Activated naive CD4-positive, alpha-beta T cell treated with anti-CD3 and anti-CD28 coated beads for 36 hours (primary cell): Measurements from ENCODE around the gene NACC1. TPM values are rescaled to one million over a fixed set of nuclear protein-coding genes. Genes with fewer than 3 reads are reported as not detected.

Experiments used
- CTCF ChIA-PET: fragments of 350-600 bp; sonication (Branson Sonifier 250); formaldehyde crosslinking; loops from one replicate; lab custom pipeline; 2021; ENCODE audit warnings: antibody characterized with exemption; lab: Charles Lee
- DNase-seq: peaks from one replicate; pipeline ENCODE4 v3.0.0-alpha.2; 2020
- H3K27ac Mint-ChIP-seq: one replicate; pipeline ENCODE4 v1.8.0; 2021; ENCODE audit warnings: mild to moderate bottlenecking, mixed read lengths
- H3K27me3 Mint-ChIP-seq: one replicate; pipeline ENCODE4 v1.8.0; 2021; ENCODE audit warnings: low read depth, mixed read lengths
- H3K36me3 Mint-ChIP-seq: one replicate; pipeline ENCODE4 v1.8.0; 2021; ENCODE audit warnings: low read depth, mixed read lengths
- H3K4me1 Mint-ChIP-seq: one replicate; pipeline ENCODE4 v1.8.0; 2021; ENCODE audit warnings: low read depth, mixed read lengths
- H3K4me3 Mint-ChIP-seq: one replicate; pipeline ENCODE4 v1.8.0; 2021; ENCODE audit warnings: mild to moderate bottlenecking, moderate library complexity, mixed read lengths
- H3K9me3 Mint-ChIP-seq: one replicate; pipeline ENCODE4 v1.8.0; 2021; ENCODE audit warnings: mixed read lengths
- intact Hi-C: fragments of 100-400 bp; cut with micrococcal nuclease; formaldehyde crosslinking; loops from one replicate; pipeline ENCODE4 v1.15.1; 2023
- total RNA-seq, 2 experiments: library from RNA; stranded (reverse); gene quantifications; one replicate each; pipeline ENCODE4 v1.2.3, GENCODE V29; 2021

NACC1 gene
- total RNA-seq, 2 experiments from 2014 or later: 41.3 to 45.0 TPM

- Mint-ChIP-seq H3K27me3 (no peaks in the 10 kb centered on the region), H3K36me3 (peaks cover 30% of the 10 kb centered on the region), H3K9me3 (no peaks in the 10 kb centered on the region), H3K4me3 (peak overlapping the region; percentile 99), H3K4me1 (peaks cover 35% of the 10 kb centered on the region), H3K27ac (peak overlapping the region; percentile 100)
- intact Hi-C loops: loop anchor here (2.0 to 5.0 kb wide), 6 partner anchors 142 to 1228 kb away; partner anchors contain the start of genes ADGRE5 and TRIR
- CTCF ChIA-PET: interaction anchor here (1.0 to 1.3 kb wide), 3 partner anchors 9 to 189 kb away, joined by 3 to 7 read pairs (median 3); no protein-coding TSS in a partner anchor
- peak; percentile 84 for DNase-seq
Measured at GRCh38 chr19:13154241-13154778, 36.2 kb downstream of the NACC1 start.

GRCh38 chr19:13154911-13155471 is 36.9 kb downstream of the NACC1 start:
- intact Hi-C loops: loop anchor here (1.0 to 5.0 kb wide), 10 partner anchors 8 to 1227 kb away; partner anchors contain the start of genes ADGRE5 and TRIR
- Mint-ChIP-seq H3K9me3 (no peaks in the 10 kb centered on the region), H3K27ac (peak overlapping the region; percentile 100), H3K36me3 (peaks cover 30% of the 10 kb centered on the region), H3K4me3 (peak overlapping the region; percentile 99), H3K27me3 (no peaks in the 10 kb centered on the region), H3K4me1 (peaks cover 34% of the 10 kb centered on the region)
- DNase-seq: peak; percentile 95
- CTCF ChIA-PET: interaction anchor here (0.9 to 1.4 kb wide), 9 partner anchors 9 to 189 kb away, joined by 3 to 7 read pairs (median 4); no protein-coding TSS in a partner anchor

- Mint-ChIP-seq H3K36me3 (peaks cover 29% of the 10 kb centered on the region), H3K4me3 (peak overlapping the region; percentile 99), H3K4me1 (peaks cover 40% of the 10 kb centered on the region), H3K27me3 (no peaks in the 10 kb centered on the region), H3K9me3 (no peaks in the 10 kb centered on the region), H3K27ac (peak overlapping the region; percentile 100)
- DNase-seq: peak; percentile 86
- CTCF ChIA-PET: interaction anchor here (0.7 to 1.4 kb wide), 11 partner anchors 8 to 190 kb away, joined by 3 to 7 read pairs (median 3); no protein-coding TSS in a partner anchor
- intact Hi-C loops: loop anchor here (1.0 to 5.0 kb wide), 9 partner anchors 8 to 847 kb away; partner anchors contain the start of gene JUNB
Measured at GRCh38 chr19:13155472-13156359, 37.7 kb downstream of the NACC1 start.

- Mint-ChIP-seq H3K27me3 (no peaks in the 10 kb centered on the region), H3K9me3 (no peaks in the 10 kb centered on the region)
- CTCF ChIA-PET: interaction anchor here (1.8 kb wide), 1 partner anchor 36 kb away, joined by 4 read pairs; no protein-coding TSS in a partner anchor
Measured at GRCh38 chr19:13159713-13160112, 41.6 kb downstream of the NACC1 start.

GRCh38 chr19:13160557-13160956 is 42.5 kb downstream of the NACC1 start:
- Mint-ChIP-seq H3K4me3 (no peak overlapping the region), H3K27me3 (no peaks in the 10 kb centered on the region), H3K9me3 (no peaks in the 10 kb centered on the region), H3K4me1 (peaks cover 63% of the 10 kb centered on the region), H3K36me3 (peaks cover 2% of the 10 kb centered on the region), H3K27ac (peak overlapping the region; percentile 60)
- DNase-seq: no peak
- intact Hi-C loops: no loop called here
- CTCF ChIA-PET: interaction anchor here (1.0 kb wide), 1 partner anchor 9 kb away, joined by 3 read pairs; no protein-coding TSS in a partner anchor

More at GRCh38 chr19:13159713-13160112, 41.6 kb downstream of the NACC1 start:
- Mint-ChIP-seq H3K27ac (no peak overlapping the region), H3K36me3 (peaks cover 9% of the 10 kb centered on the region), H3K4me3 (no peak overlapping the region), H3K4me1 (peaks cover 57% of the 10 kb centered on the region)
- intact Hi-C loops: loop anchor here (5.0 kb wide), 2 partner anchors 33 to 843 kb away; no protein-coding TSS in a partner anchor
- DNase-seq: no peak

- Mint-ChIP-seq H3K9me3 (no peaks in the 10 kb centered on the region), H3K27me3 (no peaks in the 10 kb centered on the region), H3K27ac (peak overlapping the region; percentile 97), H3K4me1 (peaks cover 65% of the 10 kb centered on the region), H3K4me3 (peak overlapping the region; percentile 79), H3K36me3 (no peaks in the 10 kb centered on the region)
- intact Hi-C loops: loop anchor here (1.0 kb wide), 2 partner anchors 8 to 45 kb away; partner anchors contain the start of gene NACC1
- CTCF ChIA-PET: interaction anchor here (0.6 to 3.3 kb wide), 4 partner anchors 8 to 103 kb away, joined by 3 to 14 read pairs (median 5); no protein-coding TSS in a partner anchor
- peak; percentile 98 for DNase-seq
Measured at GRCh38 chr19:13162724-13163608, 44.9 kb downstream of the NACC1 start.

- DNase-seq: peak; percentile 78
- Mint-ChIP-seq H3K36me3 (no peaks in the 10 kb centered on the region), H3K27me3 (no peaks in the 10 kb centered on the region), H3K9me3 (no peaks in the 10 kb centered on the region), H3K4me1 (peaks cover 65% of the 10 kb centered on the region), H3K4me3 (peak overlapping the region; percentile 79), H3K27ac (peak overlapping the region; percentile 97)
- intact Hi-C loops: loop anchor here (1.0 kb wide), 2 partner anchors 8 to 45 kb away; partner anchors contain the start of gene NACC1
- CTCF ChIA-PET: interaction anchor here (0.6 to 3.3 kb wide), 4 partner anchors 9 to 102 kb away, joined by 3 to 14 read pairs (median 5); no protein-coding TSS in a partner anchor
Measured at GRCh38 chr19:13163609-13164342, 45.7 kb downstream of the NACC1 start.

GRCh38 chr19:13164343-13165161 is 46.5 kb downstream of the NACC1 start:
- H3K27me3 Mint-ChIP-seq: no peaks in the 10 kb centered on the region
- CTCF ChIA-PET: interaction anchor here (1.0 to 3.3 kb wide), 4 partner anchors 9 to 31 kb away, joined by 3 to 14 read pairs (median 5); no protein-coding TSS in a partner anchor
- H3K4me3 Mint-ChIP-seq: peak overlapping the region; percentile 79
- H3K36me3 Mint-ChIP-seq: no peaks in the 10 kb centered on the region
- peak; percentile 81 for DNase-seq
- H3K4me1 Mint-ChIP-seq: peaks cover 70% of the 10 kb centered on the region
- intact Hi-C loops: loop anchor here (5.0 kb wide), 2 partner anchors 568 to 673 kb away; no protein-coding TSS in a partner anchor
- H3K27ac Mint-ChIP-seq: peak overlapping the region; percentile 97
- no peaks in the 10 kb centered on the region for H3K9me3 Mint-ChIP-seq

- intact Hi-C loops: loop anchor here (5.0 kb wide), 2 partner anchors 567 to 672 kb away; no protein-coding TSS in a partner anchor
- Mint-ChIP-seq H3K27ac (peak overlapping the region; percentile 97), H3K36me3 (no peaks in the 10 kb centered on the region), H3K4me1 (peaks cover 73% of the 10 kb centered on the region), H3K4me3 (no peak overlapping the region), H3K9me3 (no peaks in the 10 kb centered on the region), H3K27me3 (no peaks in the 10 kb centered on the region)
- DNase-seq: no peak
- CTCF ChIA-PET: interaction anchor here (1.0 to 3.3 kb wide), 3 partner anchors 10 to 30 kb away, joined by 3 to 14 read pairs (median 3); no protein-coding TSS in a partner anchor
Measured at GRCh38 chr19:13165162-13165997, 47.3 kb downstream of the NACC1 start.
